Skeletal muscle tissue (tissue), 4 donors: Measurements from ENCODE around the gene PHYHD1. TPM values are rescaled to one million over a fixed set of nuclear protein-coding genes. Genes with fewer than 3 reads are reported as not detected.
A peak's percentile ranks its signal among the peaks of the same experiment; 100 is the strongest.

ENCODE experiments used
- H3K27ac ChIP-seq: one replicate; pipeline ENCODE4 v1.7.0; 2013; ENCODE audit warnings: mild to moderate bottlenecking, low read depth, low read length, inconsistent platforms
- H3K27me3 ChIP-seq, 3 donors: one replicate each; pipeline ENCODE4 v1.7.0; 2013; ENCODE audit warnings: low read length in 3 of 3; ENCODE audit not compliant: control insufficient read depth in 3 of 3, insufficient read depth in 3 of 3
- H3K36me3 ChIP-seq, 3 donors: one replicate each; pipeline ENCODE4 v1.7.0; 2013; ENCODE audit warnings: low read length in 3 of 3; ENCODE audit not compliant: control insufficient read depth in 3 of 3, insufficient read depth in 3 of 3
- H3K4me1 ChIP-seq, 3 donors: one replicate each; pipeline ENCODE4 v1.7.0; 2013; ENCODE audit warnings: low read length in 3 of 3, mild to moderate bottlenecking in 3 of 3; ENCODE audit not compliant: control insufficient read depth in 3 of 3, insufficient read depth in 3 of 3
- H3K4me3 ChIP-seq, 3 donors: one replicate each; pipeline ENCODE4 v1.7.0; 2013; ENCODE audit warnings: low read length in 3 of 3
- H3K9ac ChIP-seq, 3 donors: one replicate each; pipeline ENCODE4 v1.7.0; 2013; ENCODE audit warnings: low read length in 3 of 3, mild to moderate bottlenecking in 3 of 3, moderate library complexity in 2 of 3, low read depth in 1 of 3
- H3K9me3 ChIP-seq, 3 donors: one replicate each; pipeline ENCODE4 v1.7.0; 2013; ENCODE audit warnings: low read length in 3 of 3; ENCODE audit not compliant: control insufficient read depth in 3 of 3
- total RNA-seq: library from RNA; depleted of rRNA; stranded (reverse); fragments of >200 nt; gene quantifications from one replicate; pipeline ENCODE4 v1.2.3, GENCODE V29; 2014
- donor health status: Osteomylitis.

PHYHD1 gene
- total RNA-seq, 1 donor from 2014 or later, result 17.7 TPM

DNA sequence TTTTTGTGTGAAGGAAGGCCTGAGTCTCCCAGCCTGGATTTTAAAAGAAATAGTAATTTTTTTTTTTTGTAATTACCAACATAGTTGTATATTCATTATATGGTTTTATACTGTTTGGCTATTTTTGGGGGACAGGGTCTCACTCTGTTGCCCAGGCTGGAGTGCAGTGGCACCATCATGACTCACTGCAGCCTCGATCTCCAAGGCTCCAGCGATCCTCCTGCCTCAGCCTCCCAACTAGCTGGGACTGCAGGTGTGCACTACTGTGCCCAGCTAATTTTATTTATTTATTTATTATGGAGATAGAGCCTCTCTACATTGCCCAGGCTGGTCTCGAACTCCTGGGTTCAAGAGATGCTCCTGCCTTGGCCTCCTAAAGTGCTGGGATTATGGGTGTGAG is 33.7 kb upstream of the PHYHD1 start:
- Histone ChIP-seq H3K4me3 (no peak overlapping the region), H3K9me3 (no peaks in the 10 kb centered on the region), H3K27me3 (no peaks in the 10 kb centered on the region), H3K9ac (no peak overlapping the region), H3K36me3 (peaks cover 18 to 25% (median 23%) of the 10 kb centered on the region in 3 donors), H3K27ac (no peak overlapping the region), H3K4me1 (peaks cover 25 to 58% (median 47%) of the 10 kb centered on the region in 3 donors)

DNA sequence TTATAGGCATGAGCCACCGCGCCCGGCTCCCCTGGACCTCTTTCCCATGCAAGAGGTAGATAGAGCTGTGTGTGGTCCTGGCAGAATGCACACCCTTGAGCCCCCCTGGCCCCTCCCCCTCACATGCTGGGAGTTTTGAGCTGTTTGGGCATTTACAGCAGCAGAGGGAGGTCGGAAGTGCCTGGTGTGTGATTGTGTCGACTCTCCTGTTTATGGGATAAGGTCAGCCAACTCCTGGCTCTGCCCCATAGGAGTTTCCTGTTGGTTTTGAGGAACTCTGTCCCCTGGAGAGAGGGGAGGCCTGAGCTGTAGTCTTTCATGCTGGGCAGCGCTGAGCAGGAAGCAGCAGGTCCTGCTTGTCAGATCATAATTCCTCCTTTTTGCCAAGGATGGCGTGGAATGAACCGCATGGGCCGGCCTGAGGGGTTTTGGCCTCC is 32.9 kb upstream of the PHYHD1 start:
- Histone ChIP-seq H3K27me3 (no peaks in the 10 kb centered on the region), H3K9me3 (no peaks in the 10 kb centered on the region), H3K4me3 (no peak overlapping the region), H3K4me1 (peaks cover 34 to 62% (median 52%) of the 10 kb centered on the region in 3 donors), H3K36me3 (peaks cover 18 to 27% (median 23%) of the 10 kb centered on the region in 3 donors), H3K9ac (peak overlapping the region in 1 of 3 donors; percentile 17), H3K27ac (no peak overlapping the region)

DNA sequence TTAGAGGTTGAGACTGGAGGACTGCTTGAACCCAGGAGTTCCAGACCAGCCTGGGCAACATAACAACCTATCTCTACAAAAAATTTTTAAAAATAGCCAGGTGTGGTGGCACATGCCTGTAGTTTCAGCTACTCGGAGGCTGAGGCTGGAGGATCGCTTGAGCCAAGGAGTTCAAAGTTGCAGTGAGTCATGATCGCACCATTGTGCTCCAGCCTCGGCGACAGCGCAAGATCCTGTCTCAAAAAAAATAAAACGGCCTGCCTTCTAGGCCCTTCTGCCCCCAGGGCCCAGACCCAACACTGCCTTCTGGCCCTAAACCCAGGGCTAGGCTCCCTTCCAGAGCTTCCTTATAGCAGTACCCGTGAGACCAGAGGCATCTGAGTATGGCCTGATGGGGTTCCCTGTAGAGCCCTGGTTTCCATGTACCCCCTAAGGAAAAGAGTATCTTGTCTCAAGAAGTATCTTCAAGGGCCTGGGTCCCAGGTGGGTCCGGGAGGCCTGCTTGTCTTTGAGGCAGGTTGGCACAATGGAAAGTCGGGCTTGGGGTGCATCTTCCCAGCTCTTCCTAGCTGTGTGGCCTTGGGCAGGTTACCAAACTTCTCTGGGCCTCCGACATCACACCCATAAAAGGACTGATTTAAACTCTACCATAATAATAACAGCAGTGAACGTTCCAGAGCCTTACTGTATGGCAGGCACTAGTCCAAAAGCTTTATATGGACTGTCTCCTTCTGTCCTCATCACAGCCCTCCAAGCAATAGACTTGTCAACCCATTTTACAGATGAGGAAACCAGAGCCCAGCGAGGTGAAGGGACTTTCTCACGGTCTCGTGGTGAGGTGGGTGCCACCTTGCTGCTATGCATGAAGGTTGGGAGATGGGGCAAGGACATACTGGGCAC is 29.2 kb upstream of the PHYHD1 start:
- Histone ChIP-seq H3K27ac (peak overlapping the region; percentile 73), H3K9ac (peak overlapping the region in 1 of 3 donors; percentile 60), H3K27me3 (no peaks in the 10 kb centered on the region), H3K4me3 (peak overlapping the region in 1 of 3 donors; percentile 52), H3K36me3 (peaks cover 14 to 25% (median 24%) of the 10 kb centered on the region in 3 donors), H3K4me1 (peaks cover 20 to 35% (median 34%) of the 10 kb centered on the region in 3 donors), H3K9me3 (no peaks in the 10 kb centered on the region)

DNA sequence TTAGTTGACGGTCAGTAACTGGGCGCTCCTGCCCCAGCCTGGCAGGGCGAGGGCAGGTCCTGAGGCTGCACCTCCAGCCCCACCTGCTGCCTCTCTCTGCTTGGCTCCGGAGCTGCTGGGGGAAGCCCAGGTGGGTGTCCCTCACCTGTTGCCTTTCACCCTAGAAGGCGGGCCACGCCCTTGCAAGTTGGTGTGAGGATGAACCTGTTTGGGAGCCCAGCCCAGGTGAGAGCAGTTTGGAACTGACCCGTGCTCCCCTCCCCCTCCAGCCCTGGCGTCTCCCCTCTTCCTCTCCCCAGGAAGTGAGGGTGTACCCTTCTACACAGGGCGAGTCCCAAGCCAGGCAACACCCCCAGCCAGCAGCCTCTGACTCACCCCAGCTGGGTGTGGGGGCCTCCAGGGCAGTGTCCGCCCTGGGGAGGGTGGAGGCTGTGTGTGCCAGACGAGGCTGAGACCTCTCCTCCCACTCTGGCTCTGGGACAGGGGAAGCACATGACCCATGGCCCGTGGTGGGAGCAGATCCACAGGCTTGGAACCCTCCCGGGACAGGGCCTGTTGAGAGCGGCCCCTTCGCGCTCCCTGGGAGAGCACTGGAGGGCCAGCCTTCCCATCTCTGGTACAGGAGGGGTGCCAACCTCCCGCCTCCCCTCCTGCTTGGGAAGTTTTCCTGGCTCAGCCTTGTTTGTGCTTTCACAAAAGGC is 28.4 kb upstream of the PHYHD1 start:
- peak overlapping the region; percentile 32 to 76 (median 57) for H3K9ac ChIP-seq
- H3K27ac ChIP-seq, result peak overlapping the region; percentile 73
- no peaks in the 10 kb centered on the region for H3K27me3 ChIP-seq
- H3K4me3 ChIP-seq, result peak overlapping the region in 1 of 3 donors; percentile 52
- H3K4me1 ChIP-seq, result peaks cover 20 to 35% (median 34%) of the 10 kb centered on the region in 3 donors
- peaks cover 13 to 24% (median 23%) of the 10 kb centered on the region in 3 donors for H3K36me3 ChIP-seq
- no peaks in the 10 kb centered on the region for H3K9me3 ChIP-seq

DNA sequence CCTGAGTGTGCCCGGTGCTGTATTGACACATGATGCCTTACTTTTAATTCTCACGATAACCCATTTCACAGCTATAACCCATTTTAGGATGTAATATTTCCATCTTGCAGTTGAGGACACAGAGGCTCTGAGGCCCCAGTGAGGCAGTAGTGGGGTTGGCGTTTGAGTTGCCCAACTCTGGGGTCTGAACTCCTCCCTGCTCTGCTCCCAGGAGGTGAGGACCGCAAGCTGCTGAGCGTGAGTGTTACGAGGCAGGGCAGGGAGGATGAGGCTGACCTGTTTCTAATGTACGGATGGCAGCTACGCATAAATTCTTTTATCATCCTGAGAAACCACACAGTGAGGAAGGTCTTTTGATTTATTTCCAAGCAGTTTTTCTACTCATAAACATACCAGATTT is 27.4 kb upstream of the PHYHD1 start:
- Histone ChIP-seq H3K4me3 (no peak overlapping the region), H3K27ac (no peak overlapping the region), H3K36me3 (peaks cover 13 to 24% (median 21%) of the 10 kb centered on the region in 3 donors)

DNA sequence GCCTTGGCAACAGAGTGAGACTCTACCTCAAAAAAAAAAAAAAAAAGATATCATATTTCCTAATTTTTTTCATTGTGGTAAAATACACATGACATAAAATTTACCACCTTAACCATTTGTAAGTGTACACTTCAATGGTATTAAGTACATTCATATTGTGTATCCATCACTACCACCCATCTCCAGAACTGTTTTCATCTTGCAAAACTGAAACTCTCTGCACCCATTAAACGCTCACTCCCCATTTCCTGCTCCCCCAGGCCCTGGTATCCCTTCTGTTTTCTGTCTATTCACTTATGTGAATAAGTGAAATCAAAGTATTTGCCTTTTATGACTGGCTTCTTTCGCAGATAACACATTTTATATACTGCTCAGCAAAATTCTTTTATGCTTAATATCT is 26.0 kb upstream of the PHYHD1 start:
- Histone ChIP-seq H3K36me3 (peaks cover 12 to 23% (median 15%) of the 10 kb centered on the region in 3 donors), H3K9ac (no peak overlapping the region), H3K4me3 (no peak overlapping the region), H3K27ac (no peak overlapping the region), H3K27me3 (no peaks in the 10 kb centered on the region), H3K9me3 (no peaks in the 10 kb centered on the region), H3K4me1 (peaks cover 23 to 38% (median 29%) of the 10 kb centered on the region in 3 donors)

More for the DNA sequence above, 27.4 kb upstream of the PHYHD1 start:
- H3K9ac ChIP-seq, result no peak overlapping the region
- H3K4me1 ChIP-seq, result peaks cover 20 to 31% (median 31%) of the 10 kb centered on the region in 3 donors
- H3K27me3 ChIP-seq, result no peaks in the 10 kb centered on the region
- H3K9me3 ChIP-seq, result no peaks in the 10 kb centered on the region

DNA sequence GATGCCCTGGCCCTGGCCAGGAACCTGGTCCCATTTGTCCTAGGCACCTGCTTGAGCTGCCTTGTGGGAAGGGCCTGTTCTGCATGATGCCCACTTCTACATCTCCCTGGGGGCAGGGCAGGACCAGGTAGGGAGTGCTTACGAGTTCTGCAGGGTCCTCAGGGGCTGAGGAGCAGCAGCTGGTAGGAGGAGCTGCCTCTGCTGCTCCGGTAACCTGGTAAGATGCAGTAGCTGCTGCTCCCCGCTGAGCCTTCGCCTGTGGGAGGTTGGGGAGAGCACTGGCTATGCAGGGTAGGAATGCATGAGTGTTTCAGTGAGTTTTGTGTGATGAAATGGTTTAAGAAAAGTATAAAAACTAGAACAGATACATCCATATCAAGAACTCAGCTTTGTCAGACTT is 25.2 kb upstream of the PHYHD1 start:
- Histone ChIP-seq H3K4me3 (no peak overlapping the region), H3K9ac (no peak overlapping the region), H3K4me1 (peaks cover 25 to 40% (median 31%) of the 10 kb centered on the region in 3 donors), H3K27me3 (no peaks in the 10 kb centered on the region), H3K27ac (no peak overlapping the region), H3K9me3 (no peaks in the 10 kb centered on the region), H3K36me3 (peaks cover 12 to 23% (median 13%) of the 10 kb centered on the region in 3 donors)

DNA sequence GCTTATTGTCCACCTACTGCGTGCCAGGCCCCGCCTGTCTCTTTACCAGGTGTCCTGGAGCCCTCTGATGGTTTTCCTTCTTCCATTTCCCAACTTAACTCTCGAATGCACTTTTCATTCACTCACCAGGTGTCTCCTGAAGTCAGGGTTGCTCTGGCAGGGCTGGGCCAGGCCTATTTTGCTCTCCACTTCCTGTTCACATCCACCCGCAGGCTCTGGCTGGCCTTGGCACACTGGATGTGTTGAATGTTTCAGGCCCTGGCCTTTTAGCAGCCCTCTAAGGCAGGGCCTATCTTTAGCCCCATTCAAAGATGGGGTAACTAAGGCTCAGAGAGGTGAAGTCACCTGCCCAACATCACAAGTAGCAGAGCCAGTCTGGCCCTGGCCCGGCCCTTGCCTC is 22.4 kb upstream of the PHYHD1 start:
- Histone ChIP-seq H3K4me1 (peaks cover 10 to 30% (median 23%) of the 10 kb centered on the region in 3 donors), H3K27me3 (no peaks in the 10 kb centered on the region), H3K4me3 (no peak overlapping the region), H3K9me3 (no peaks in the 10 kb centered on the region), H3K9ac (no peak overlapping the region), H3K27ac (no peak overlapping the region), H3K36me3 (peaks cover 8 to 15% (median 12%) of the 10 kb centered on the region in 3 donors)

DNA sequence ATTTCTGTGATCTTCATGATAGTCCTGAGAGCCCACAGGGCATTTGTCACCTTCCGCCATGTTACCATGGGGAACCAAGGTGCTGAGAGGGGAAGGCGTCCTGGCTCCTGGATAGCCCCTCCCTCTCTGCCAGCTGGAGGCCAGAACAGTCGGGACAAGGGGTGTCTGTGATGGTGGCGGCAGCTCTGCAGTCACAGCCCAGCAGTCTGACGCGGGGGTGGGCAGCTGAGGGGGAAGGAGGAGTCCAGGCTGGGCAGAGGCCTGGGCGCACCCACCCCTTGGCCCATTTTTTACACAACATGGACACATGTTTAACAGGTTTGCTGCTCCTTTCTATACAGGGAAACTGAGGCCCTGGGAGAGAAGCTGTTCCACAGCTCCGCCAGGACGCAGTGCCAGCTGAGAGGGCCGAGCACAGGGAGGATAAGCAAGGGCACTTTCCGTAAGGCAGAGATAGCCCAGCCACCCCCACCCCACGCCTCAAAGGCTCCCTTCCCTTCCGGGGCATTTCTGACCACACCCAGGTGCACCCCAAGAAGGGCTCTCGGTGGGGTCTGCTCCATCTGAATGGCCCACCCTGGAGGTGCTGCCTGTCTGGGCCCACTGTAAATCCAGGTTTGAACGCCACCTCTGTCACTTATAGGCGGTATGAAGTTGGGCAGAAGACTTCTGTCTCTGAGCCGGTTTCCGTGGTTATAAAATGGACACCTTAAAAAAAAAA is 21.8 kb upstream of the PHYHD1 start:
- Histone ChIP-seq H3K9ac (no peak overlapping the region), H3K4me1 (peaks cover 10 to 29% (median 22%) of the 10 kb centered on the region in 3 donors), H3K36me3 (peaks cover 8 to 14% (median 12%) of the 10 kb centered on the region in 3 donors), H3K4me3 (no peak overlapping the region), H3K27me3 (no peaks in the 10 kb centered on the region), H3K27ac (peak overlapping the region; percentile 5), H3K9me3 (no peaks in the 10 kb centered on the region)
